ENCODE measurements around the gene NADK2.

NADK2 gene

GRCh38 chr5:36158144-36158543, 83.6 kb downstream of the NADK2 start:
- no peak for FAIRE-seq

- FAIRE-seq, result no peak
These were observed 85.1 kb downstream of the NADK2 start for GRCh38 chr5:36156619-36157018.

GRCh38 chr5:36156121-36156601, 85.6 kb downstream of the NADK2 start:
- FAIRE-seq, result no peak

GRCh38 chr5:36155291-36155690, 86.4 kb downstream of the NADK2 start:
- no peak for FAIRE-seq

GRCh38 chr5:36153726-36154125, 88.0 kb downstream of the NADK2 start:
- no peak for FAIRE-seq

GRCh38 chr5:36153298-36153677, 88.4 kb downstream of the NADK2 start:
- no peak for FAIRE-seq

GRCh38 chr5:36152324-36153297, 89.1 kb downstream of the NADK2 start:
- no peak for FAIRE-seq

- peak; percentile 96 for FAIRE-seq
These were observed 90.0 kb downstream of the NADK2 start, which contains the start of the genes LMBRD2 and SKP2 for GRCh38 chr5:36151434-36152323. Gene LMBRD2, minus strand, starts transcription at chr5:36151887. Its CDS starts 8,538 bp downstream, at chr5:36143349. Gene SKP2, plus strand, starts transcription at chr5:36152111. Its CDS starts 152 bp downstream, at chr5:36152263.

GRCh38 chr5:36150676-36151433, 90.9 kb downstream of the NADK2 start:
- no peak for FAIRE-seq

GRCh38 chr5:36147681-36148080, 94.0 kb downstream of the NADK2 start:
- no peak for FAIRE-seq

- no peak for FAIRE-seq
These were observed 95.3 kb downstream of the NADK2 start for GRCh38 chr5:36146390-36146789.

- no peak for FAIRE-seq
These were observed 96.4 kb downstream of the NADK2 start for GRCh38 chr5:36145311-36145710.

All from endometrium (tissue), 2 donors.